ENCODE measurements around the gene LRATD1.

DNA sequence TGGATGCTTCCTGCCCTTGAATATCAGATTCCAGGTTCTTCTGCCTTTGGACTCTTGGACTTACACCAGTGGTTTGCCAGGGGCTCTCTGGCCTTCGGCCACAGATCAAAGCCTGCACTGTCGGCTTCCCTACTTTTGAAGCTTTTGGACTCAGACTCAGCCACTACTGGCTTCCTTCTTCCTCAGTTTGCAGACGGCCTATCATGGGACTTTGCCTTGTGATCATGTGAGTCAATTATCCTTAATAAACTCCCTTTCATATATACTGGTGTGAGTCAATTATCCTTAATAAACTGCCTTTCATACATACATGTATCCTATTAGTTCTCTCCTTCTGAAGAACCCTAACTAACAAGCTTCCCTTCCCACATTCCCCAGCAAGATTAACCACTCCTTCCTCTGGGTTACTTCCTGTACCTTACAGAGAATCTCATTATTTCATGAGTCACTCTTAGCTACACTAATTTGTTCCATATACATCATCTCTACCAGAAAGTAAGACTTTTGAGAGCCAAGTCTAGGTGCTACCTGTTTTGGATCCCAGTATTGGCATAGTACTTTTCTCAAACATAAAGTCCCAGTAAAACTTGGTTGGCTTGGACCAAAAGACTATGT, 31.3 kb upstream of the LRATD1 start:
- no peak for TF ChIP-seq POLR2A (IDR thresholded peaks at IDR 0.05; ENCODE audit: low read depth, low read length)
- TF ChIP-seq, protein P1, sequence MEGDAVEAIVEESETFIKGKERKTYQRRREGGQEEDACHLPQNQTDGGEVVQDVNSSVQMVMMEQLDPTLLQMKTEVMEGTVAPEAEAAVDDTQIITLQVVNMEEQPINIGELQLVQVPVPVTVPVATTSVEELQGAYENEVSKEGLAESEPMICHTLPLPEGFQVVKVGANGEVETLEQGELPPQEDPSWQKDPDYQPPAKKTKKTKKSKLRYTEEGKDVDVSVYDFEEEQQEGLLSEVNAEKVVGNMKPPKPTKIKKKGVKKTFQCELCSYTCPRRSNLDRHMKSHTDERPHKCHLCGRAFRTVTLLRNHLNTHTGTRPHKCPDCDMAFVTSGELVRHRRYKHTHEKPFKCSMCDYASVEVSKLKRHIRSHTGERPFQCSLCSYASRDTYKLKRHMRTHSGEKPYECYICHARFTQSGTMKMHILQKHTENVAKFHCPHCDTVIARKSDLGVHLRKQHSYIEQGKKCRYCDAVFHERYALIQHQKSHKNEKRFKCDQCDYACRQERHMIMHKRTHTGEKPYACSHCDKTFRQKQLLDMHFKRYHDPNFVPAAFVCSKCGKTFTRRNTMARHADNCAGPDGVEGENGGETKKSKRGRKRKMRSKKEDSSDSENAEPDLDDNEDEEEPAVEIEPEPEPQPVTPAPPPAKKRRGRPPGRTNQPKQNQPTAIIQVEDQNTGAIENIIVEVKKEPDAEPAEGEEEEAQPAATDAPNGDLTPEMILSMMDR (IDR thresholded peaks at IDR 0.05; ENCODE audit: extremely low read depth in 1 of 2, insufficient read depth in 1 of 2, low read depth in 1 of 2, low read length in 2 of 2), result no peak
- TF ChIP-seq JUN (IDR thresholded peaks at IDR 0.05; ENCODE audit: borderline replicate concordance, insufficient read depth, insufficient read length, low read depth), result no peak
- TF ChIP-seq EZH2 (IDR thresholded peaks at IDR 0.05; ENCODE audit: borderline replicate concordance, low read depth, low read length, severe bottlenecking), result no peak
- TF ChIP-seq, protein P2, sequence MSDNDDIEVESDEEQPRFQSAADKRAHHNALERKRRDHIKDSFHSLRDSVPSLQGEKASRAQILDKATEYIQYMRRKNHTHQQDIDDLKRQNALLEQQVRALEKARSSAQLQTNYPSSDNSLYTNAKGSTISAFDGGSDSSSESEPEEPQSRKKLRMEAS (IDR thresholded peaks at IDR 0.05; ENCODE audit: insufficient read depth, insufficient read length), result no peak
- TF ChIP-seq POLR2AphosphoS5 (IDR thresholded peaks at IDR 0.05; ENCODE audit: insufficient read depth, low read depth, low read length), result no peak
- TF ChIP-seq FOS (IDR thresholded peaks at IDR 0.05; ENCODE audit: borderline replicate concordance, insufficient read depth, low read length), result no peak

Data from endothelial cell of umbilical vein (primary cell).